Putamen (tissue), 1 donor: ENCODE measurements around the gene LAIR2.
A peak's percentile ranks its signal among the peaks of the same experiment; 100 is the strongest.
"Not testable (repeated sequence)": the region's sequence is repeated elsewhere in the genome, so short reads cannot be mapped to it uniquely, and the experiment has no call there.

Experiments
- DNase-seq: peaks from one replicate; pipeline ENCODE4 v3.0.0-alpha.2; 2016; ENCODE audit warnings: low spot score

Gene LAIR2

DNA sequence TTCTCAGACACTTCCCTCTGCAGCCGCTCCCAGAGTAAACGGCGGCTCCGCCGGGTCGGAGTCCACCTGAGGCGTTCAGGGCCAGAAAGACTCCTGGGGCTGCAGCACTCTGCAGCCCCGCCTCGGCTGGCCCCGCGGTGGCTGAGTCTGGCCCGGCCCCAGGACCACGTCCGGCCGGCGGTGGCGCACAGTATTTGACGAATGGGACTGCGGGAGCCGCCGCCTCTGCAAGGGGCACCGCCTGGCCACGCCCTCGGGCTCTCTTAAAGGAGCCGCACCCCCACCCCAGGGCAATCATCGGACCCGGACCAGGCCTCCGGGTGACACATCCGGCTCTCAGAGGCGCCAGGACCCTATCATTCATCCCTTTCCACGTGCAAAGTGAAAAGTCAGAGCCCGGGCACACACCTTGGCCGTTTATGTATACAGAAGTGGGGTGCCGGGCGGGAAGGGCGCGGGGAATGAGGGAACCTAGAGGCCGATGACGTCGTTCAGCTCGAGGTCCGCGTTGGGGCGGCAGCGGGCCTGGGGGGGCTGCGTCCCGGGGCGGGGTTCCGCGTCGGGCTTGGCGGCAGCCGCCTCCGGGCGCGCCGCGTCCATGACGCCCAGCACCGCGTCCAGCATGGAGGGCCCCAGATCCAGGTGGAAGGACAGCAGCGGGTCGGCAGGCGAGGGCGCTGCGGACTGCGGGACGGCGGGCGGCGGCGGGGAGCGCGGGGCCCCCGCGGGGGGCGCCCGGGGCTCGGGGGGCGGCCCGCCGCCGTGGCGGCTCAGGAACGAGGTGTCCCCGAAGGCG, 37.8 kb upstream of the LAIR2 start:
- DNase-seq = peak; percentile 80

- DNase-seq = no peak
Measured at GRCh38 chr19:54465426-54466109, 37.1 kb upstream of the LAIR2 start.

- not testable (repeated sequence) for DNase-seq
Measured at GRCh38 chr19:54466110-54466480, 36.5 kb upstream of the LAIR2 start.

GRCh38 chr19:54469496-54469934, 33.1 kb upstream of the LAIR2 start:
- DNase-seq = no peak

- DNase-seq = no peak
Measured at GRCh38 chr19:54470276-54470887, 32.2 kb upstream of the LAIR2 start.

- DNase-seq = peak; percentile 56
Measured at GRCh38 chr19:54470991-54471782, 31.4 kb upstream of the LAIR2 start.

- DNase-seq = no peak
Measured at GRCh38 chr19:54473071-54473891, 29.4 kb upstream of the LAIR2 start, which contains the start of gene CDC42EP5. TSS of gene CDC42EP5 (minus strand) at chr19:54473296. CDS start at chr19:54465547, 7,749 bp downstream.

- DNase-seq = no peak
Measured at GRCh38 chr19:54473892-54474372, 28.7 kb upstream of the LAIR2 start.

DNA sequence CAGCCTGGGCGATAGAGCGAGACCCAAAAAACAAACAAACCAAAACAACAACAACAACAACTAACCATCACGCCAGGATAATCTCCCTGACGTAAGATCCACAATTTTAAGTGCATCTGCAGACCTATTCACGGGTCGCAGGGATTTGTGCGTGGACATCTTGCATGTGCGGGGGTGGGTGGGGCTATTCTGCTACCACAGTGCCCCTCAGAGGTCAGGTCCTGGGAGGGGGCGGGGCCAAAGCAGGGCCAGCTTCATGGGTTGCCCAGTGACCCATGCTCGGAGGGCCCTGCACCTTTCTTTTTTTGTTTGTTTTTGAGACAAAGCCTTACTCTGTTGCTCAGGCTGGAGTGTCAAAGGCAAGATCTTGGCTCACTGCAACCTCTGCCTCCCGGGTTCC, 26.9 kb upstream of the LAIR2 start:
- no peak for DNase-seq

DNA sequence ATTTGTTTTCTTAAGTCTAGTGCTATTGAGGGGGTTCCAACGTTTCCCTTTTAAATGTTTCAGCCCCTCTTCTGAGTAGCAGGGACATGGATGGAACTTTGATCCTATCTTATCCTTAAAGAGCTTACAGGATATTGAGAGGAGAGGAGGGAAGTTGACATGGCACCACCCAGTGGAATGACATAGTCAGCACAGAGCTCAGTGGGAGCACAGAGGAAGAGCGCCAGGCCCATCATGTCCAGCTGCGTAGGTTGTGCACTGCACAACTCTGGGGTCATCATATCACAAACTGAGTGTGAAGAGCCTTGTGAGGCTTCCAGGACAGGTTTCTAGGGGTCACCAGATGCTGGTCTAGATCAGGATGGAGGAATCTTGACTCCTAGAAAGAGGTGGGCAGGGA, 25.0 kb upstream of the LAIR2 start:
- DNase-seq = no peak

- no peak for DNase-seq
Measured at GRCh38 chr19:54478677-54479266, 23.9 kb upstream of the LAIR2 start.

DNA sequence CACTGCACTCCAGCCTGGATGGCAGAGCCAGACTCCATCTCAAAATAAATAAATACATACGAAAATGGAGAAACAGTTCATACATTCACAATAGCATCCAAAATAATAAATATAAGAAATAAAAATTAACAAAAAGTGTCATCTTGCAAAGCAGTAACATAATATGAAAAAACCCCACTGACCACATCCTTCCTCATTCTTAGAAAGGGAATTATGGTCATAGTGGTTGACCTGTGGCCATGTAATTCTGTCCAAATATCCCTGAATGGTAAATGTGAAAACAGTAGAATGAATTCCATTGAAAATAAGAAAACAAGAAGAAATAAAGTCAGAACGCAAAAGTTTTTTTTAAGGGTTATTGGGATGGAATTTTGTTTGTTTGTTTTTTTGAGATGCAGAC, 22.6 kb upstream of the LAIR2 start:
- DNase-seq = no peak

- DNase-seq = no peak
Measured at GRCh38 chr19:54481326-54481930, 21.2 kb upstream of the LAIR2 start.

DNA sequence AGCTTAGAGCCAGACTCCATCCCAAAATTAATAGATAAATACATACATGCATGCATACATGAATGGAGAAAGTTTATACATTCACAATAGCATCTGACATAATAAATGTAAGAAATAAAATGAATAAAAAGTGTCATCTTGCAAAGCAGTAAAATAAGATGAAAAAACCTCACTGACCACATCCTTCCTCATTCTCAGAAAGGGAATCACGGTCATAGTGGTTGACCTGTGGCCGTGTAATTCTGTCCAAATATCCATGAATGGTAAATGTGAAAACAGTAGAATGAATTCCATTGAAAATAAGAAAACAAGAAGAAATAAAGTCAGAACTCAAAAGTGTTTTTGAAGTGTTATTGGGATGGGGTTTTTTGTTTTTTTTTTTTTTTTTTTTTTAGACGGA, 19.7 kb upstream of the LAIR2 start:
- DNase-seq = no peak

GRCh38 chr19:54484451-54484850, 18.2 kb upstream of the LAIR2 start:
- no peak for DNase-seq

GRCh38 chr19:54485851-54486250, 16.8 kb upstream of the LAIR2 start:
- no peak for DNase-seq

DNA sequence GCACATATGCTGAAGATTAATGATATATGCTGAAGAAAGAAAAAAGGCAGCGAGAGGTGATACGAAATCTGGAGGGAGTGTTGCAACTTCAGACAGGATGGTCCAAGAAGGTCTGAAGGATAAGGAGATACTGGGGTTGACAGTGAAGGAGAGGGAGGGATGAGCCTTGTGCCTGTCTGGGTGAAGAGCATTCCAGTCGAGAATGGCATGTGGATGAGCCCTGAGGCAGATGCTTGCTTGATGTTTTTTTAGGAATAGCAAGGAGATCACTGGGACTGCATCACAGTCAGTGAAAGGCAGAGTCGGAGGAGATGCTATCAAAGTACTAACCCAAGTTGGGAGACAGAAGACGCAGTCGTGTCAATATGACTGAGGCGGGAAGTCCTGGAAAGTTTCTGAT, 13.3 kb upstream of the LAIR2 start:
- DNase-seq = no peak

DNA sequence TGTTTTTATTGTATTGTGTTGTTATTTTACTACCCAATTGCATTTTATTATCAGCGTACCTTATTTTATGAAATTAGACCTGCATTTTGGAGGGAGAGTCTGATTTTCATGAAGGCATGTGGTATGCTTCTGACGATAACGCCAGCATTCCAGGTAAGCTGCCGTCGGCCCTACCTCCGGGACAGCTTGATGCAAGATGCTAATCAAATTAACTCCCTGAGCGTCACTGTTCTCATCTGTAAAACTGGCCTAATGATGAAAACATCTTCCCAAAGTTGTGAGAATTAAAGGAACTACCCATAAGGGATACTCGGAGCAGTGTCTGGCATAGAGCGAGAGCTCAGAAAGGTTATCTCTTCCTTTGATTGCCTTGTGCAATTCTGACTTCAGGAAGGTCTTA, 12.9 kb upstream of the LAIR2 start:
- DNase-seq = no peak

GRCh38 chr19:54492568-54492967, 10.1 kb upstream of the LAIR2 start:
- no peak for DNase-seq

GRCh38 chr19:54493056-54493455, 9.6 kb upstream of the LAIR2 start:
- DNase-seq = not testable (repeated sequence)
